HCT116 (cell line): Measurements from ENCODE around the gene SYCP2. TPM values are rescaled to one million over a fixed set of nuclear protein-coding genes. Genes with fewer than 3 reads are reported as not detected.

Experiments used
- ATAC-seq: fragments of 200-7000 bp; cut with Tn5 transposase; 2 replicates; pipeline ENCODE4 v1.9.1; 2020; ENCODE audit warnings: mild to moderate bottlenecking, moderate library complexity
- BruUV-seq: library from RNA; stranded (reverse); fragments of 400-500 nt; replicated peaks from 2 replicates; lab custom pipeline; 2021; lab: Mats Ljungman, UMichigan
- CTCF ChIA-PET: fragments of 300-600 bp; sonication (Branson Sonifier 250); formaldehyde crosslinking; loops from one replicate; lab custom pipeline; 2021; ENCODE audit warnings: antibody characterized with exemption; lab: Charles Lee
- POLR2A ChIA-PET: fragments of 300-600, 350-600 bp; sonication (Branson Sonifier 250); formaldehyde crosslinking; loops from one replicate; lab custom pipeline; 2021; ENCODE audit warnings: antibody characterized with exemption; lab: Charles Lee
- RAD21 ChIA-PET, 2 experiments: fragments of 300-600 bp; sonication (Branson Sonifier 250); formaldehyde crosslinking; loops; one replicate each; lab custom pipeline; 2023; ENCODE audit warnings: low total read pairs in 2 of 2; ENCODE audit not compliant: uncharacterized antibody in 2 of 2, unreplicated experiment in 2 of 2, low non-redundant PET in 1 of 2; lab: Charles Lee
- DNase-seq: peaks from one replicate; pipeline ENCODE4 v3.0.0-alpha.2; 2010; ENCODE audit warnings: low read depth, low spot score
- H2AFZ ChIP-seq: fragments of 200-600 bp; shearing (Covaris generic), sonication (generic); 2 replicates; pipeline ENCODE4 v1.6.1; 2017; ENCODE audit warnings: low read depth, mixed run types, mixed read lengths, antibody characterized with exemption, low read length; ENCODE audit not compliant: poor library complexity, severe bottlenecking
- H3K27ac ChIP-seq: 2 replicates; pipeline ENCODE4 v1.5.1; 2012; ENCODE audit warnings: low read depth, low read length
- H3K27me3 ChIP-seq: fragments of 200-600 bp; sonication (generic); 2 replicates; pipeline ENCODE4 v1.6.1; 2016; ENCODE audit warnings: mixed run types, low read length, mixed read lengths; ENCODE audit not compliant: insufficient read depth
- H3K36me3 ChIP-seq, 2 experiments: fragments of 200-500 bp in 1 of 2; fragments of 200-600 bp in 1 of 2; sonication (Bioruptor generic) in 1 of 2; sonication (generic) in 1 of 2; 2 replicates each; pipeline versions ENCODE4 v1.5.1 to v1.6.1; 2014 to 2016; ENCODE audit warnings: low read length in 2 of 2, inconsistent platforms in 1 of 2, mixed read lengths in 1 of 2, mixed run types in 1 of 2; ENCODE audit not compliant: insufficient read depth in 2 of 2, control insufficient read depth in 1 of 2
- H3K4me1 ChIP-seq, 2 experiments: fragments of 200-600 bp in 1 of 2; sonication (generic) in 1 of 2; 2 replicates each; pipeline versions ENCODE4 v1.5.1 to v1.6.1; 2012 to 2017; ENCODE audit warnings: low read length in 2 of 2, inconsistent platforms in 1 of 2, mild to moderate bottlenecking in 1 of 2, mixed read lengths in 1 of 2, mixed run types in 1 of 2, moderate library complexity in 1 of 2; ENCODE audit not compliant: insufficient read depth in 2 of 2, control insufficient read depth in 1 of 2
- H3K4me2 ChIP-seq: fragments of 200-600 bp; sonication (generic); 2 replicates; pipeline ENCODE4 v1.6.1; 2017; ENCODE audit warnings: mixed run types, low read length, mixed read lengths
- H3K4me3 ChIP-seq, 2 experiments: fragments of 200-600 bp in 1 of 2; sonication (generic) in 1 of 2; replicated peaks in 1 of 2; 2 replicates each; pipeline ENCODE4 v1.5.1; 2011 to 2016; ENCODE audit warnings: low read length in 2 of 2, control low read depth in 1 of 2, low read depth in 1 of 2, mild to moderate bottlenecking in 1 of 2, mixed read lengths in 1 of 2, mixed run types in 1 of 2
- H3K79me2 ChIP-seq: fragments of 200-600 bp; sonication (generic); 2 replicates; pipeline ENCODE4 v1.6.1; 2017; ENCODE audit warnings: mild to moderate bottlenecking, mixed run types, low read length, moderate library complexity, mixed read lengths; ENCODE audit not compliant: insufficient read depth
- H3K9ac ChIP-seq: fragments of 200-600 bp; sonication (generic); 2 replicates; pipeline ENCODE4 v1.6.1; 2016; ENCODE audit warnings: low read length, mixed read lengths
- H3K9me2 ChIP-seq: fragments of 200-600 bp; sonication (generic), shearing (Covaris generic); 2 replicates; pipeline ENCODE4 v1.6.1; 2017; ENCODE audit warnings: mixed run types, mild to moderate bottlenecking, moderate library complexity; ENCODE audit not compliant: insufficient read depth
- H3K9me3 ChIP-seq, 2 experiments: fragments of 200-500 bp in 1 of 2; fragments of 200-600 bp in 1 of 2; sonication (Bioruptor generic) in 1 of 2; sonication (generic) in 1 of 2; 2 replicates each; pipeline ENCODE4 v1.6.1; 2014 to 2017; ENCODE audit warnings: low read length in 2 of 2, mixed read lengths in 2 of 2, inconsistent platforms in 1 of 2, low read depth in 1 of 2, mild to moderate bottlenecking in 1 of 2, mixed run types in 1 of 2, moderate library complexity in 1 of 2; ENCODE audit not compliant: control insufficient read depth in 1 of 2, insufficient read depth in 1 of 2
- H4K20me1 ChIP-seq: fragments of 200-600 bp; sonication (generic), shearing (Covaris generic); 2 replicates; pipeline ENCODE4 v1.6.1; 2017; ENCODE audit warnings: mixed run types, mild to moderate bottlenecking, moderate library complexity; ENCODE audit not compliant: insufficient read depth
- ATF3 ChIP-seq: IDR thresholded peaks from 2 replicates; pipeline ENCODE4 v1.6.1; 2012
- CBX3 ChIP-seq: IDR thresholded peaks from 2 replicates; pipeline ENCODE4 v1.6.1; 2012; ENCODE audit warnings: low read depth
- ELF1 ChIP-seq: IDR thresholded peaks from 2 replicates; pipeline ENCODE4 v1.6.1; 2012; ENCODE audit warnings: low read depth, borderline replicate concordance
- EZH2 ChIP-seq: fragments of 200-600 bp; sonication (generic); IDR thresholded peaks from 2 replicates; pipeline ENCODE4 v1.6.1; 2017; ENCODE audit warnings: antibody characterized with exemption, mixed run types
- EZH2phosphoT487 ChIP-seq: fragments of 200-600 bp; IDR thresholded peaks from 2 replicates; pipeline ENCODE4 v1.6.1; 2018; ENCODE audit warnings: antibody characterized with exemption, borderline replicate concordance
- FOSL1 ChIP-seq: IDR thresholded peaks from 2 replicates; pipeline ENCODE4 v1.6.1; 2012; ENCODE audit warnings: low read depth
- JUND ChIP-seq: IDR thresholded peaks from 2 replicates; pipeline ENCODE4 v1.6.1; 2012
- MAX ChIP-seq: IDR thresholded peaks from 2 replicates; pipeline ENCODE4 v1.6.1; 2012
- POLR2AphosphoS5 ChIP-seq: IDR thresholded peaks from 2 replicates; pipeline ENCODE4 v1.6.1; 2011; ENCODE audit warnings: mild to moderate bottlenecking, low read depth, low read length, moderate library complexity
- RAD21 ChIP-seq: IDR thresholded peaks from 2 replicates; pipeline ENCODE4 v1.6.1; 2012; ENCODE audit warnings: low read depth, mild to moderate bottlenecking
- REST ChIP-seq: IDR thresholded peaks from 2 replicates; pipeline ENCODE4 v1.6.1; 2012; ENCODE audit warnings: low read depth
- SRF ChIP-seq: IDR thresholded peaks from 2 replicates; pipeline ENCODE4 v1.6.1; 2012; ENCODE audit warnings: low read depth
- TCF7L2 ChIP-seq: IDR thresholded peaks from 2 replicates; pipeline ENCODE4 v1.7.0; 2011; ENCODE audit warnings: borderline replicate concordance, inconsistent platforms; ENCODE audit not compliant: insufficient read depth, insufficient read length; ENCODE audit errors: extremely low read depth
- YY1 ChIP-seq: IDR thresholded peaks from 2 replicates; pipeline ENCODE4 v1.6.1; 2011; ENCODE audit warnings: low read length, low read depth, moderate library complexity, mild to moderate bottlenecking; ENCODE audit not compliant: insufficient replicate concordance; ENCODE audit errors: extremely low read depth
- ZBTB33 ChIP-seq: IDR thresholded peaks from 2 replicates; pipeline ENCODE4 v1.6.1; 2011; ENCODE audit warnings: mild to moderate bottlenecking, low read length, moderate library complexity; ENCODE audit not compliant: insufficient replicate concordance; ENCODE audit errors: extremely low read depth
- ZFX ChIP-seq: fragments of 450-650 bp; IDR thresholded peaks from 2 replicates; pipeline ENCODE4 v1.6.1; 2017
- ZNF274 ChIP-seq: fragments of 200-500 bp; sonication (Bioruptor generic); IDR thresholded peaks from 2 replicates; pipeline ENCODE4 v1.6.1; 2014; ENCODE audit warnings: mild to moderate bottlenecking, low read depth, low read length, inconsistent platforms
- intact Hi-C: fragments of 100-400 bp; cut with micrococcal nuclease; formaldehyde crosslinking; loops from 2 replicates; pipeline ENCODE4 v1.10.0; 2022
- total RNA-seq: library from RNA; stranded (reverse); gene quantifications from one replicate; pipeline ENCODE4 v1.2.1, GENCODE V29; 2021; ENCODE audit not compliant: unreplicated experiment

The SYCP2 gene
- total RNA-seq, 1 experiment from 2014 or later, result 0.59 TPM

GRCh38 chr20:59945175-59945574 is 11.7 kb upstream of the SYCP2 start:
- intact Hi-C loops, result loop anchor here (5.0 kb wide), 1 partner anchor 1952 kb away; no protein-coding TSS in a partner anchor
- no peaks in the 10 kb centered on the region for H3K9me3 ChIP-seq
- peaks cover 6 to 17% of the 10 kb centered on the region in 2 experiments for H3K36me3 ChIP-seq
- CTCF ChIA-PET, result interaction anchor here (0.8 to 2.3 kb wide), 4 partner anchors 10 to 105 kb away, joined by 3 to 6 read pairs (median 4); partner anchors contain the start of gene SYCP2
- TF ChIP-seq CBX3 (no peak), TCF7L2 (no peak), ATF3 (no peak), ZNF274 (no peak), ZBTB33 (no peak), REST (no peak), YY1 (no peak), EZH2 (no peak), ELF1 (no peak), SRF (no peak), ZFX (no peak), FOSL1 (no peak), EZH2phosphoT487 (no peak), POLR2AphosphoS5 (no peak), JUND (no peak), RAD21 (no peak), MAX (no peak)
- no peaks in the 10 kb centered on the region for H3K9me2 ChIP-seq
- no peak overlapping the region for H3K27ac ChIP-seq
- no peak overlapping the region for H2AFZ ChIP-seq
- H3K27me3 ChIP-seq, result no peaks in the 10 kb centered on the region
- POLR2A ChIA-PET, result no interaction called here
- H3K4me3 ChIP-seq, result no peak overlapping the region
- peaks cover 0 to 5% of the 10 kb centered on the region in 2 experiments; a peak in 1 of 4 replicates for H3K4me1 ChIP-seq
- H3K4me2 ChIP-seq, result no peak overlapping the region
- H3K79me2 ChIP-seq, result no peaks in the 10 kb centered on the region
- no peaks in the 10 kb centered on the region for H4K20me1 ChIP-seq
- ATAC-seq (no peak), DNase-seq (no peak)
- BruUV-seq, result no TSS peak
- RAD21 ChIA-PET, result no interaction called here
- H3K9ac ChIP-seq, result no peak overlapping the region
